Activated naive CD8-positive, alpha-beta T cell treated with anti-CD3 and anti-CD28 coated beads, Interleukin-2, amount 50 U/mL, for 24 hours (primary cell): ENCODE data around the gene CYREN.

Experiments used
- ATAC-seq: fragments of 150-1000 bp; cut with Tn5 transposase; one replicate; pipeline ENCODE4 v1.10.0; 2021
- DNase-seq: peaks from one replicate; pipeline ENCODE4 v3.0.0; 2021
- H3K27ac Mint-ChIP-seq: one replicate; pipeline ENCODE4 v1.8.0; 2021; ENCODE audit warnings: mild to moderate bottlenecking, mixed read lengths
- H3K27me3 Mint-ChIP-seq: one replicate; pipeline ENCODE4 v1.8.0; 2021; ENCODE audit warnings: mixed read lengths
- H3K36me3 Mint-ChIP-seq: one replicate; pipeline ENCODE4 v1.8.0; 2021; ENCODE audit warnings: low read depth, mixed read lengths
- H3K4me1 Mint-ChIP-seq: one replicate; pipeline ENCODE4 v1.8.0; 2021; ENCODE audit warnings: mixed read lengths
- H3K4me3 Mint-ChIP-seq: one replicate; pipeline ENCODE4 v1.8.0; 2021; ENCODE audit warnings: mild to moderate bottlenecking, moderate library complexity, mixed read lengths
- H3K9me3 Mint-ChIP-seq: one replicate; pipeline ENCODE4 v1.8.0; 2021; ENCODE audit warnings: mixed read lengths

Gene CYREN

DNA sequence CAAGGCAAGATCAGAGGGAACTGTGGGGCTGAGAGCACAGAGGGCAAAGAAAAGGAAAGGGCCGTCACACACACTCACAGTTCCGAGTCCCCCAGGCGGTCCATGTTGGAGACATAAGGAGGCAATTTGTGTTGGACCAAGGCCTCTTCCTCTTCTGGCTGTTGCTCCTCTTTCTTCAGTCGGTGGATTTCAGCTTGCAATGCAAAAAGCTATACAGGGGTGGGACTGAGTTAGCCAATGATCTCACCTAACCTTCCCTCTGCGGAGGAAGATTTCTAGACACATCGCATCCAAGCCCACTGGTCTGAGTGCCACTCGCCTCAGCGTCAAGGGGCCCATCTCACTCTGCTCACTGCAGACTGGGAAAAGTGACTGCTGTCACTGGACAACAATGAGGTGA is 35.3 kb upstream of the CYREN start:
- ATAC-seq (no peak), DNase-seq (no peak)
- Mint-ChIP-seq H3K4me3 (no peak overlapping the region), H3K36me3 (peaks cover 35% of the 10 kb centered on the region), H3K9me3 (no peaks in the 10 kb centered on the region), H3K27ac (no peak overlapping the region), H3K27me3 (no peaks in the 10 kb centered on the region), H3K4me1 (peaks cover 60% of the 10 kb centered on the region)

DNA sequence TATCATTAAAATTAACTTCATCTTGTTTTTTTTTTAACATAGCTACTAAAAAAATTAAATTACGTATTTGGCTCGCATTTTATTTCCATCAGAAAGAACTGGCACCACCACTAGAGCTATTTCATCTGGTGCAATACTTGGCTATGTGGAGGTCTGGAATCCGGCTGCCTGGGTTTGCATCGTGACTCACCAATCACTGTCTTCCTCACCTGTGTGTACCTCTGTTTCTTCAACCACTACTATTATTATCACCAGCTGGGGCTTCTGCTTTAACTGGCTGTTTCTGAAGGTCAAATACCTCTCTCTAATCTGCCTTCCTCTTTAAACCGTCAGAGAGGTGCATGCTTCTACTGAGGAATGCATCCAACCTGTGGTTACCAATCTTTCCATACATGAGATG is 34.4 kb upstream of the CYREN start:
- no peak overlapping the region for H3K4me3 Mint-ChIP-seq
- no peaks in the 10 kb centered on the region for H3K9me3 Mint-ChIP-seq
- no peak overlapping the region for H3K27ac Mint-ChIP-seq
- no peaks in the 10 kb centered on the region for H3K27me3 Mint-ChIP-seq
- DNase-seq = no peak
- no peak for ATAC-seq
- H3K36me3 Mint-ChIP-seq = peaks cover 35% of the 10 kb centered on the region
- H3K4me1 Mint-ChIP-seq = peaks cover 52% of the 10 kb centered on the region

DNA sequence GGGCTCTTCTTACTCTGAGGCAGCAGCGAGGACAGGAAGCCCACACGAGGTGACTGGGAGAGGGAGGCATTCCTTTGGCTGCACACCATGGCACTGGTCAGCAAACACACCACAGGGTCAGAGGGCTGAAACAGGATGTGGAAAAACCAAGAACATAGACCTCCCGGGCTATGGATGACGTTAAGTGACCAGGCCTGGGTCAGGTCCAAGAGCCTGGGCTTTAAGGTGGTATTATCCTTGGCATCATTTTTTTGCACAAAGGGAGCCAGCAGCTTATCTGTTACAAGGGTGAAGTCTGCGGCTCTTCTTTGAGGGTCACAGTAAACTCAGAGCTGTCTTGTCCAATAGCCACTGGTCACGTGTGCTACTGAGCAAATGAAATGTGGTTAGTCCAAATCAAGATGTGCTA is 33.8 kb upstream of the CYREN start:
- DNase-seq (no peak), ATAC-seq (no peak)
- Mint-ChIP-seq H3K27ac (no peak overlapping the region), H3K27me3 (no peaks in the 10 kb centered on the region), H3K4me3 (no peak overlapping the region), H3K4me1 (peaks cover 47% of the 10 kb centered on the region), H3K36me3 (peaks cover 40% of the 10 kb centered on the region), H3K9me3 (no peaks in the 10 kb centered on the region)

DNA sequence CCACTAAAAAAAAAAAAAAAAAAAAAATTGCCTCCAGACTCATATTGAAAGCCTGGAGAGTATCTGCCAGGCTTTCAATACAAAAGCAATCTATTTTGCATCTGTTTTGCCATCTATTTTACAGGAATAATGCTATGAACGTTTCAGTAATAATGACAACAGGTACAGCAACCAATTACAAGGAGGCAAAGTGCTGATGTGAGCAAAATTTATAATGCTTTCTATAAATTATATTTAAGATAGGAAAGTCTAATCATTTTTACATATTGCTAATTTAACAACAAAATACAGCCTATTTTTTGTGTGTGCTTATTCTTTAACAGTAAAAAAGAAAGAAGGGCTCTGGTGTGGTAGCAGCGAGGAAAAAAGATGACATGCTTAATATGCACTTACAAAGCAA is 30.8 kb upstream of the CYREN start:
- Mint-ChIP-seq H3K4me1 (peaks cover 33% of the 10 kb centered on the region), H3K9me3 (no peaks in the 10 kb centered on the region), H3K27me3 (no peaks in the 10 kb centered on the region), H3K36me3 (peaks cover 53% of the 10 kb centered on the region), H3K27ac (no peak overlapping the region), H3K4me3 (no peak overlapping the region)
- DNase-seq (no peak), ATAC-seq (no peak)

DNA sequence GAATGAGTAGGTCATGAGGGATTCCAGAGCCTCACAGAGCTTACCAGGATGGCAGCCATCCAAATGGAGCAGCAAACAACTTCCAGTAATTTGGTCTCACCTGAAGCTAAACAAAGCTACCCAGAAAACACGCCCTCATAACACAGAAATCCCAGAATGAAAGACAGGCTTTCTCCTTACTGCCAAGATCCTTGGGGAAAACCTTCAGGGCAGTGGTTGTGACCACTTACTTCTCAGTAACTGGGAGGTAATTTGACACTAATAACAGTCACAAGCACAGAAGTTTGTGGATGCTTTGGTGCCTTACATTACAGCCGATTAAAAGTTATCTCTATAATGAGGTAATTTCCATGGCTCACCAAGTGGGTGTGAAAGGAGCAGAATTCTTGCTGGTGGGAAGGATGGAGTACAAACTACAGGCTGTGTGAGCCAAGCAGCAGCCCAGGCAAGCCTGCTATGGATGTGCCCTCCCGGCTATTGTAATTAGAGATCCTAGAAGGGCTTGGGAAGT is 30.4 kb upstream of the CYREN start:
- no peak for ATAC-seq
- H3K27ac Mint-ChIP-seq = no peak overlapping the region
- no peaks in the 10 kb centered on the region for H3K27me3 Mint-ChIP-seq
- H3K4me1 Mint-ChIP-seq = peaks cover 28% of the 10 kb centered on the region
- peaks cover 49% of the 10 kb centered on the region for H3K36me3 Mint-ChIP-seq
- no peaks in the 10 kb centered on the region for H3K9me3 Mint-ChIP-seq
- no peak overlapping the region for H3K4me3 Mint-ChIP-seq
- no peak for DNase-seq

DNA sequence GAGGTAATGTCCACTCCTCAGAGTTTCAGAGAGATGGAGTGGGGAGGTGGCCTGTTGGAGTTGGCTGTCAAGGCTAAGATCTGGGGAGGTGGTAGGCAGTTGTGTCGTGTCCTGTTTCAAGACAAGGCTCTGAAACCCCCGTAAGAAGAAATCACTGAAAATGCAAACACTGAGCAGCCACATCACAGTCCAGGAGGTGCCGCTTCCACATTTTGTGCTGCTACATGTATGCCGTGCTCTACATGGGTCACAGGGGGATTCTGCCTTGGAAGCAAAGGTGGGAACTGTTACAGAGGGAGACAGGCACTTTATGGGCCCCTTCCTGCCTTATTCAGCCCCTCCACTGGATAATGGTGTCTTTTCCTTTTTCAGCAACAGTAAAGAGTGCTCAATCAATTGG is 28.9 kb upstream of the CYREN start:
- no peak for ATAC-seq
- no peaks in the 10 kb centered on the region for H3K9me3 Mint-ChIP-seq
- DNase-seq = no peak
- no peak overlapping the region for H3K4me3 Mint-ChIP-seq
- H3K27me3 Mint-ChIP-seq = no peaks in the 10 kb centered on the region
- no peak overlapping the region for H3K27ac Mint-ChIP-seq
- H3K4me1 Mint-ChIP-seq = peaks cover 28% of the 10 kb centered on the region
- peaks cover 41% of the 10 kb centered on the region for H3K36me3 Mint-ChIP-seq

DNA sequence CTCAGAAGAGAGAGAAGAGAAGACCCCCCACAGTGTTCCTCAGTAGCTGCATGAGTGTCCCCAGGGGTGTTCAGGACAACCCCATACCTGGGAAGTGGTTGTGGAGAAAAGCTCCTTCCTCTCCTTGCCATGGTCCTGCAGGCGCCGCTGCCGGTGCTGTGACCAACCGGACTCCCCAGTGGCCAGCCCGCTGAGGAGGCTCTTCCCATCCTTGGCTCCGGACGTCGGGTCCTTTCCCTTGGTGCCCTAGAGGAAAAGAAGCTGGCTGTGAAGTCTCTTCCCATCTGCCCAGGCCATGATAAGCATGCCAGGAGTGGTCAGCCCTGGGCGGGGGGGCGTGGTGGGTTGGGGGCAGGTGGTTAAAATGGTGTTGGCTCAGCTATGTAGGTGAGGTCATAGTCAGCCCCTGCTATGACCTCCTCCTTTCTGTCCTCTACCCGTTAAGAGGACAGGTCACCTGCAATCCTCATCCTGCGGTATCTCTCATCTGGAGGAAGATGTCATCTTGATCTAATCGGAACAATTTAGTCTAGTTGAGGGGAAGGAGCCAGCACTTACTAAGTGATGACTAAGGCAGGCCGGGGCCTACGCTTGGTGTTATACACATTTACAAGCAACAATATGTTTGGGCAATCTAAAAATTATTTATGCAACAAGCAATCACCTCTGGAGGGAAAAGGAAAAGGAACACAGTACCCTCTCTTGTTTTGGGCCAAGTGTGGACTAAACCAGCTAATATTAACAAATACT is 27.6 kb upstream of the CYREN start:
- DNase-seq (no peak), ATAC-seq (peak; percentile 72)
- peaks cover 24% of the 10 kb centered on the region for H3K4me1 Mint-ChIP-seq
- H3K9me3 Mint-ChIP-seq = no peaks in the 10 kb centered on the region
- H3K27me3 Mint-ChIP-seq = no peaks in the 10 kb centered on the region
- peak overlapping the region; percentile 6 for H3K27ac Mint-ChIP-seq
- H3K4me3 Mint-ChIP-seq = no peak overlapping the region
- peaks cover 44% of the 10 kb centered on the region for H3K36me3 Mint-ChIP-seq

DNA sequence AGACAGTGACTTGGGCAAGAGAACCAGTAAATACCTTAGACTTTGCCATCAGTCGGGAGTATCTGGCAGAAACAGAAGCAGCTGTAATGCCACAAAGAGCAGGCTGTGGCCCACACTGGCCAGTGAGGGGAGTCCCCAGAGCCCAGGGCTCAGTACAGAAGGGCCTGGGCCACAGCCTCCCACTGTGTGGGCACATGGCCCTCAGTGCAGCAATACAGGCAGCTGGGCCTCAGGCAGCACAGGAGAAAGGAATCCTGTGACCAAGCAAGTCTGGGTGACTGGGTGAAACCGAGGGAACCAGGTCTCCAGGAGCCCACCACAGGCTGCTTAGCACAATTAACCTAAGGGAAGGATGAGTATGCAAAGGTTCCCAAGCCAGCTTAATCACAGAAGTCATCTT is 26.8 kb upstream of the CYREN start:
- no peaks in the 10 kb centered on the region for H3K9me3 Mint-ChIP-seq
- ATAC-seq (no peak), DNase-seq (no peak)
- H3K27me3 Mint-ChIP-seq = no peaks in the 10 kb centered on the region
- H3K4me3 Mint-ChIP-seq = no peak overlapping the region
- peak overlapping the region; percentile 32 for H3K27ac Mint-ChIP-seq
- peaks cover 22% of the 10 kb centered on the region for H3K4me1 Mint-ChIP-seq
- peaks cover 47% of the 10 kb centered on the region for H3K36me3 Mint-ChIP-seq

DNA sequence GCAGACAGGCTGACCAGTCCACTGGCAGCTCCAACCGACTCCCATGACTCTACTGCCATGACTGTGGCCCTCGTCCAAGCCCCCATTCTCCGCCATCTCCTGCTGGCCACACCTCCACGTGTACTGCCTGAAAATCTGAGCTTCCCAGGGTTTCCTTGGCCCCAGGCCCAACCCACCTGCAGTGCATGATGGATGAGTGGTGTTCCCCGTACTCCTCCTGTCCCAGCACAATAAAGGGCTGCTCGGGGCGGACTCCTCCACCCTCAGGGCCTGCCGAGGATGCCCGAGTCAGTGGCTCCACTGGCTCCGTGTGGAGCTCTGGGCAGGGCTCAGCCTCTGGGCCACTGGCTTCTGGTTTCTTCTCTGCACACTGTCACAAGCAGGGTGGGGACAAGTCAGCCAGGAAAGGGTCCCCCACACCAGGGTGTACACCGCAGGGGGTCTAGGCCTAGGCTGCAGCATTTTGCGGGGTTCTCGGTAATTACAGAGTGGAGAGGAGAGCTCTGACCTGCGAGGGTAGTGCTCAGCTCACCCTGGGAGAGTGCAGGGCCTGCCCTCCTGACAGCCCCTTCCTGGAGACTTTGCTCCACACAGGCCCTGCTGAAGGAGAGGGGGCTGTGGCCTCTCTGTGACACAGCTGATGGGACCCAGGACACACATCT is 25.6 kb upstream of the CYREN start:
- no peak for ATAC-seq
- no peak for DNase-seq
- Mint-ChIP-seq H3K27me3 (no peaks in the 10 kb centered on the region), H3K9me3 (no peaks in the 10 kb centered on the region), H3K4me1 (peaks cover 18% of the 10 kb centered on the region), H3K36me3 (peaks cover 44% of the 10 kb centered on the region), H3K4me3 (no peak overlapping the region), H3K27ac (no peak overlapping the region)

DNA sequence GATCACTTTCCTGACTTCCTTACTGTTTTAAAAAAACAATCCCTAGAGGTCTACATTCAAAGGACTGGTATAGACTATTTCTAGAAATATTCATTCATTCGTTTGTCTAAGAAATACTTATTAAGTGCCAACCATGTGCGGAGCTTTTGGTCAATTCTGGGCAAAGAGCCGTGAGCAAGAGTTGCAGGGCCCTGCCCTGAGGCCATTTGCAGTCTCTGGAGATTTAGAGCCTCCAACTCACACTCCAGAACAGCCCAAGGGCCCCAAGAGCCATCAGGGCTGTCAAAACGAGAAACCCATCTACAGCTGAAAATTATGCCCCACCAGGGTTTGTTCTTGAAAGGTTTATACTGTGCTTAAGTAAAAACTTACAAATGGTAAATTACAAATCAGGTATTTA is 24.6 kb upstream of the CYREN start:
- H3K4me3 Mint-ChIP-seq = no peak overlapping the region
- H3K9me3 Mint-ChIP-seq = no peaks in the 10 kb centered on the region
- peaks cover 18% of the 10 kb centered on the region for H3K4me1 Mint-ChIP-seq
- H3K27me3 Mint-ChIP-seq = no peaks in the 10 kb centered on the region
- no peak for ATAC-seq
- H3K27ac Mint-ChIP-seq = no peak overlapping the region
- H3K36me3 Mint-ChIP-seq = peaks cover 49% of the 10 kb centered on the region
- no peak for DNase-seq

DNA sequence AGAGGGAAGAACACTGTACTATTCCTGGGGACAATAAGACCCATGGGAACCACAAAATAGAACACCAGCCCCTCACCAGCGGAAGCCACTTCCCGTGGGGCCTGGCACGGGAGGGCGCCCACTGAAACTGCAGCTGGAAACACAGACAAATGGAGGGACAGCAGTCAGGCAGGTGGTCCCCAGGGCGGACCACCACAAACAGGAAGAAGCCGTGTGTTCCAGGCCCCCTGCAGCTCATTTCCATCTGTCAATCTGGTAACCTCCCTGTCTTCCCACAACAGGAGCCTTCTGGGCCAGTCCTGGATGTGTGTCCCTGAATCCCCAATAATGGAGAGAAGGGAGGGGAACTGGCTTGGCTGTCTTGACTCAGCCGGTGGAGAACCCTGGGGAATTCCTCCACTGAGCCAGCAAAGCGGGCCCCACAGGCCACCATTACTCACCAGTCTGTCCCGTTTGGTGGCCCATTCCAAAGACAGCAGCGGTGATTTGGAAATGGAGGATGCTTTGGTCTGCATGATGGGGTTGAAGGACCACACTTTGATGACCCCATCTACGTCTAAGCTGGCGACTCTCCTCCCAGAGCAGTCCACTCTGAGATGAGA is 24.1 kb upstream of the CYREN start:
- no peak overlapping the region for H3K27ac Mint-ChIP-seq
- peaks cover 50% of the 10 kb centered on the region for H3K36me3 Mint-ChIP-seq
- no peak overlapping the region for H3K4me3 Mint-ChIP-seq
- no peak for DNase-seq
- no peaks in the 10 kb centered on the region for H3K27me3 Mint-ChIP-seq
- H3K4me1 Mint-ChIP-seq = peaks cover 18% of the 10 kb centered on the region
- ATAC-seq = no peak
- H3K9me3 Mint-ChIP-seq = no peaks in the 10 kb centered on the region

DNA sequence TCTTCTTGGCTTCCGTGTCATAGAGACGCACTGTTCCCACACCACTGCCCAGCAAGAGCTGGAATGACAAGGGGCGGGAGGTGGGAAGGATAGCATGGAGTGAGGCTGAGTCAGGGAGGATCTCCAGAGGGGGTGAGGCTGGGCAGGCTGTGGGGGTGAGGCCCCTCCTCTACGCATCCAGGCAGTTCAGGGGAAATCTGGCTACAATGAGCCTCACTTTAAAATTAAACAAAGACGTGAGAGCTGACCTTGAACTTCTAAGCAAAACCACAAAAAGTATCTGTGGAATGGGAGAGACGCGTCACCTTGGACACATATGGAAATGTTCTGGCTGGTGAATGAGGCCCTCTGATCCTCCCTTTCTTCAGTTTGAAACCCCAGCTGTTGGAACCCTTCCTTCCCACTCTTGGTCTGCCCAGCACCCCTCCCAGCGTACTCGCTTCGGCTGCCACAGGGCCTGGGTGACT is 23.1 kb upstream of the CYREN start:
- peaks cover 51% of the 10 kb centered on the region for H3K36me3 Mint-ChIP-seq
- H3K4me1 Mint-ChIP-seq = peaks cover 12% of the 10 kb centered on the region

DNA sequence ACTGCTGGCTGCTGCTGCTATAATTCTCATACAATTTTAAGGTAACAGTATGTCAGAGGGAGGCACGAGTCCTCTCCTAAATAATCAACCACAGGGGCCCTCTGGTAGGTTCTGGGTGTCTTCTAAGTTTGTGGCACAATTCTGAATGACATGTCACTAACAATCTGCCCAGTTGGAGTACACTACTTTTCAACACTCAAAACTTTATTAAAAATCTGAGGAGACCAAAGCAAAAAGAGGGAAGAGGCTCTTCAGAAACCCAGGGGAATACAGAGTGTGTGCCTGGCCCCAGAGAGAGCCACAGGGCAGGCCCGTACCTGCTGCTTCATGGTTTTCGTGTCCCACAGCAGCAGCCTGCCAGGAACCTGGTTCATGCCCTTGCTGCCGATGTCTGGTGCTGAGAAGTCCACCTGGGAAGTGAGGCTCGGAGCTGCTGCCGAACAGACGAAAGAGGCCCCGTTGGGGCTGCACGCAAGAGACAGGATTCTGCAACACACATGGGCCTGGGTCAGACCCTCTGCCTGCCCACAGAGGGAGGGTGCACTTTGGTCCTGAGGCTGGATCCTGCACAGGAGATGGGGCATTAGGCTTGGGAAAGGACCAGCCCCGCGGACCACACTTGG is 22.5 kb upstream of the CYREN start:
- Mint-ChIP-seq H3K36me3 (peaks cover 51% of the 10 kb centered on the region), H3K4me1 (peaks cover 7% of the 10 kb centered on the region), H3K27ac (no peak overlapping the region), H3K9me3 (no peaks in the 10 kb centered on the region), H3K27me3 (no peaks in the 10 kb centered on the region), H3K4me3 (no peak overlapping the region)
- no peak for ATAC-seq
- DNase-seq = no peak

More for the DNA sequence above, 23.1 kb upstream of the CYREN start:
- H3K9me3 Mint-ChIP-seq = no peaks in the 10 kb centered on the region
- H3K4me3 Mint-ChIP-seq = no peak overlapping the region
- H3K27me3 Mint-ChIP-seq = no peaks in the 10 kb centered on the region
- H3K27ac Mint-ChIP-seq = no peak overlapping the region
- ATAC-seq (no peak), DNase-seq (no peak)

DNA sequence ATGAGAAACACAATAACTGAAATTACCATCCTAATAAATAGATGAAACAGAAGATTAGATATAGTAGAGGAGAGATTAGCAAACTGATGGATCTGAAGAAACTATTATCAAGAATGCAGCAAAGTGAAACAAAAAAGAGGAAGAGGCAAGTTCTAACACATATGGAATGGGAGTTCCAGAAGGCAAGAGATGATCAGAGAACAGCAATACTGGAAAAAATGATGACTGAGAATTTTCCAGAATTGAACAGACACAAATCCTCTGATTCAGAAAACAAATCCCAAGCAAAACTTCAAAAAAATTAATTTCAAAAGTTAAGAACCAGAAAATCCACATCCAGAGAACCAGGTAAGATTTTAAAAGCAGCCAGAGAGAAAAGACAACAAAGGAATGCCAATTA is 20.2 kb upstream of the CYREN start:
- no peak overlapping the region for H3K27ac Mint-ChIP-seq
- H3K4me1 Mint-ChIP-seq = peaks cover 12% of the 10 kb centered on the region
- no peak overlapping the region for H3K4me3 Mint-ChIP-seq
- no peaks in the 10 kb centered on the region for H3K27me3 Mint-ChIP-seq
- peaks cover 58% of the 10 kb centered on the region for H3K36me3 Mint-ChIP-seq
- ATAC-seq (no peak), DNase-seq (no peak)
- no peaks in the 10 kb centered on the region for H3K9me3 Mint-ChIP-seq
